Measurements from ENCODE around the gene CENATAC. TPM values are rescaled to one million over a fixed set of nuclear protein-coding genes. Genes with fewer than 3 reads are reported as not detected.

Gene CENATAC
- total RNA-seq, 1 experiment from 2014 or later, result 55.2 TPM

GRCh38 chr11:118973985-118974384, 24.0 kb upstream of the CENATAC start:
- Histone ChIP-seq H3K18ac (ENCODE audit: insufficient read length, low read depth, low read length) (no peak overlapping the region), H2AFZ (ENCODE audit: low read length) (no peak overlapping the region), H2AK5ac (ENCODE audit: insufficient read length, low read length) (no peak overlapping the region), H4K8ac (replicated peaks; ENCODE audit: insufficient read length, low read depth, low read length) (no peak overlapping the region), H3K4me1 (ENCODE audit: insufficient read depth, low read length) (no peaks in the 10 kb centered on the region), H3K27me3 (ENCODE audit: insufficient read depth, low read length) (no peaks in the 10 kb centered on the region), H3K4me2 (ENCODE audit: insufficient read depth, insufficient read length, low read length) (no peak overlapping the region), H3K23ac (ENCODE audit: insufficient read length, low read depth, low read length) (no peak overlapping the region), H3K14ac (ENCODE audit: insufficient read depth, low read length) (no peak overlapping the region), H4K91ac (ENCODE audit: insufficient read length, low read depth, low read length) (no peak overlapping the region), H3K4ac (ENCODE audit: low read depth, low read length) (no peak overlapping the region), H3K79me1 (ENCODE audit: insufficient read depth, low read depth, low read length, poor library complexity, severe bottlenecking) (no peaks in the 10 kb centered on the region), H3K9me3 (ENCODE audit: control insufficient read depth, low read depth, low read length) (no peaks in the 10 kb centered on the region), H3K27ac (ENCODE audit: insufficient read length, low read depth, low read length) (no peak overlapping the region), H3T11ph (ENCODE audit: low read length) (no peak overlapping the region), H3K9ac (ENCODE audit: extremely low read depth, insufficient read length, low read length) (no peak overlapping the region), H2BK15ac (ENCODE audit: low read depth, low read length) (no peak overlapping the region), H3K79me2 (ENCODE audit: insufficient read depth, low read length) (no peaks in the 10 kb centered on the region), H2BK20ac (ENCODE audit: low read depth, low read length, poor library complexity, severe bottlenecking) (no peak overlapping the region), H3K56ac (ENCODE audit: insufficient read length, low read depth, low read length) (no peak overlapping the region), H3K23me2 (ENCODE audit: insufficient read length, low read depth, low read length, poor library complexity, severe bottlenecking) (no peaks in the 10 kb centered on the region), H2BK5ac (ENCODE audit: insufficient read length, low read length) (no peak overlapping the region), H4K5ac (ENCODE audit: insufficient read length, low read depth, low read length) (no peak overlapping the region), H4K20me1 (ENCODE audit: control insufficient read depth, insufficient read depth, insufficient read length) (no peaks in the 10 kb centered on the region), H2BK12ac (ENCODE audit: insufficient read length, low read depth, low read length) (no peak overlapping the region), H2BK120ac (ENCODE audit: low read depth, low read length, poor library complexity, severe bottlenecking) (no peak overlapping the region)
- no CpG with 5 or more reads among the region's 2 CpGs for WGBS (ENCODE audit: extremely low coverage, insufficient read length, low lambda C conversion rate)
- H3K27me3 Mint-ChIP-seq (ENCODE audit: low read depth), result peaks cover 8% of the 10 kb centered on the region; the same call in 1 of the 2 replicates
- H3K36me3 Mint-ChIP-seq (ENCODE audit: insufficient read depth in 1 of 3, low read depth in 3 of 3), result no peaks in the 10 kb centered on the region
- peaks cover 0 to 2% of the 10 kb centered on the region in 2 experiments; a peak in 2 of 5 replicates for H3K9me3 Mint-ChIP-seq
- DNase-seq, result no peak
- H3K4me3 Mint-ChIP-seq, result no peak overlapping the region
- peaks cover 0 to 4% of the 10 kb centered on the region in 2 experiments; a peak in 2 of 4 replicates for H3K4me1 Mint-ChIP-seq
- no peak for TF ChIP-seq CTCF (conservative IDR thresholded peaks at IDR 0.05)
- no peak overlapping the region; a peak in 1 of 7 replicates for H3K27ac Mint-ChIP-seq
